Omental fat pad (tissue), 4 donors: ENCODE data around the gene MAPT. TPM values are rescaled to one million over a fixed set of nuclear protein-coding genes. Genes with fewer than 3 reads are reported as not detected.

Experiments
- ATAC-seq: fragments of 150-250 bp; one replicate; pipeline ENCODE4 v1.9.1; 2016; ENCODE audit warnings: mild to moderate bottlenecking, moderate library complexity; ENCODE audit not compliant: low FRiP score
- DNase-seq: peaks from one replicate; pipeline ENCODE4 v3.0.0-alpha.2; 2019; ENCODE audit warnings: low spot score
- CTCF ChIP-seq, 3 donors: fragments of 450-650 bp; IDR thresholded peaks; one replicate each; pipeline ENCODE4 v1.5.1; 2016 to 2017; ENCODE audit warnings: antibody characterized with exemption in 3 of 3, mild to moderate bottlenecking in 3 of 3, moderate library complexity in 2 of 3
- total RNA-seq, 4 donors: library from RNA; depleted of rRNA; stranded (reverse); fragments of >200 nt; gene quantifications; one replicate each; pipeline ENCODE4 v1.1.0, GENCODE V29; 2016

MAPT gene
- total RNA-seq, 4 donors from 2014 or later, result 4.3 to 18.2 (median 6.4) TPM

- no peak for DNase-seq
- no peak for ATAC-seq
- TF ChIP-seq CTCF (IDR thresholded peaks at IDR 0.05), result no peak
Measured at GRCh38 chr17:45979137-45979536, 84.8 kb downstream of the MAPT start.

GRCh38 chr17:45980855-45981254, 86.5 kb downstream of the MAPT start:
- TF ChIP-seq CTCF (IDR thresholded peaks at IDR 0.05), result no peak
- ATAC-seq (no peak), DNase-seq (no peak)

- TF ChIP-seq CTCF (IDR thresholded peaks at IDR 0.05), result no peak
- DNase-seq (no peak), ATAC-seq (no peak)
Measured at GRCh38 chr17:45981306-45981705, 87.0 kb downstream of the MAPT start.

- TF ChIP-seq CTCF (IDR thresholded peaks at IDR 0.05), result no peak
- ATAC-seq (no peak), DNase-seq (no peak)
Measured at GRCh38 chr17:45982791-45983613, 88.6 kb downstream of the MAPT start.

- ATAC-seq, result no peak
- TF ChIP-seq CTCF (IDR thresholded peaks at IDR 0.05), result no peak
- DNase-seq, result no peak
Measured at GRCh38 chr17:45983614-45984310, 89.4 kb downstream of the MAPT start.

- no peak for TF ChIP-seq CTCF (IDR thresholded peaks at IDR 0.05)
- no peak for DNase-seq
- no peak for ATAC-seq
Measured at GRCh38 chr17:45984368-45984767, 90.0 kb downstream of the MAPT start.
